HG03342 (cell line): ENCODE measurements around the gene IPO11.
"Not testable (repeated sequence)": the region's sequence is repeated elsewhere in the genome, so short reads cannot be mapped to it uniquely, and the experiment has no call there.

Experiments
- ATAC-seq: cut with Tn5 transposase; IDR thresholded peaks from one replicate; pipeline ENCODE4 v1.9.1; 2021; ENCODE audit warnings: mild to moderate bottlenecking, moderate library complexity; ENCODE audit not compliant: unreplicated experiment

Gene IPO11

GRCh38 chr5:62594364-62594984, 181.9 kb downstream of the IPO11 start:
- no peak for ATAC-seq

GRCh38 chr5:62596096-62596495, 183.5 kb downstream of the IPO11 start:
- ATAC-seq: no peak

- no peak for ATAC-seq
Observed at GRCh38 chr5:62596691-62597090, 184.1 kb downstream of the IPO11 start.

- no peak for ATAC-seq
Observed at GRCh38 chr5:62597314-62597713, 184.8 kb downstream of the IPO11 start.

GRCh38 chr5:62600560-62601252, 188.1 kb downstream of the IPO11 start:
- ATAC-seq: no peak

GRCh38 chr5:62603934-62604333, 191.4 kb downstream of the IPO11 start:
- ATAC-seq: no peak

- no peak for ATAC-seq
Observed at GRCh38 chr5:62605638-62606037, 193.1 kb downstream of the IPO11 start.

GRCh38 chr5:62606878-62607277, 194.3 kb downstream of the IPO11 start:
- ATAC-seq: no peak

- ATAC-seq: no peak
Observed at GRCh38 chr5:62607615-62608014, 195.1 kb downstream of the IPO11 start.

GRCh38 chr5:62608529-62609511, 196.3 kb downstream of the IPO11 start:
- no peak for ATAC-seq

GRCh38 chr5:62614355-62614754, 201.8 kb downstream of the IPO11 start:
- no peak for ATAC-seq

- no peak for ATAC-seq
Observed at GRCh38 chr5:62616615-62617277, 204.2 kb downstream of the IPO11 start.

- ATAC-seq: no peak
Observed at GRCh38 chr5:62617943-62618342, 205.4 kb downstream of the IPO11 start.

GRCh38 chr5:62620761-62621160, 208.2 kb downstream of the IPO11 start:
- ATAC-seq: no peak

GRCh38 chr5:62621280-62621679, 208.7 kb downstream of the IPO11 start:
- no peak for ATAC-seq

GRCh38 chr5:62623271-62623670, 210.7 kb downstream of the IPO11 start:
- ATAC-seq: no peak

- not testable (repeated sequence) for ATAC-seq
Observed at GRCh38 chr5:62624436-62624835, 211.9 kb downstream of the IPO11 start.

GRCh38 chr5:62626534-62626933, 214.0 kb downstream of the IPO11 start:
- no peak for ATAC-seq

GRCh38 chr5:62627121-62627520, 214.6 kb downstream of the IPO11 start:
- no peak for ATAC-seq

- ATAC-seq: no peak
Observed at GRCh38 chr5:62627901-62628300, 215.3 kb downstream of the IPO11 start.
